Activated CD8-positive, alpha-beta memory T cell treated with anti-CD3 and anti-CD28 coated beads, Interleukin-2, amount 50 U/mL, for 1 hour (primary cell): Measurements from ENCODE around the gene STK32C.
"Not testable (repeated sequence)": the region's sequence is repeated elsewhere in the genome, so short reads cannot be mapped to it uniquely, and the experiment has no call there.

Experiments used
- DNase-seq: peaks from one replicate; pipeline ENCODE4 v3.0.0-alpha.2; 2020; ENCODE audit errors: extremely low read depth

Gene STK32C

DNA sequence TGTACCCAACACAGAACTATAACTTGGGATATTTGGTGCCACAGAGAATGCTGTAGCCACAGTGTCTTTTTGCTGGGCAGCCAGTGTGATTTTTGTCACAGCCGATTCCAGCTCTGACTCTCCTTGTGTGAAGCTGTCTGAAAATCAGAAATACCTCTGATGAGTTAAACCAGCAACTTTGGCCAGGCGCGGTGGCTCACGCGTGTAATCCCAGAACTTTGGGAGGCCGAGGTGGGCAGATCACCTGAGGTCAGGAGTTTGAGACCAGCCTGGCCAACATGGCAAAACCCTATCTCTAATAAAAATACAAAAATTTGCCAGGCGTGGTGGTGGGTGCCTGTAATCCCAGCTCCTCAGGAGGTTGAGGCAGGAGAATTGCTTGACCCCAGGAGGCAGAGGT, 30.1 kb upstream of the STK32C start:
- DNase-seq = not testable (repeated sequence)

- no peak for DNase-seq
These were observed 29.2 kb upstream of the STK32C start for GRCh38 chr10:132336919-132337407.

DNA sequence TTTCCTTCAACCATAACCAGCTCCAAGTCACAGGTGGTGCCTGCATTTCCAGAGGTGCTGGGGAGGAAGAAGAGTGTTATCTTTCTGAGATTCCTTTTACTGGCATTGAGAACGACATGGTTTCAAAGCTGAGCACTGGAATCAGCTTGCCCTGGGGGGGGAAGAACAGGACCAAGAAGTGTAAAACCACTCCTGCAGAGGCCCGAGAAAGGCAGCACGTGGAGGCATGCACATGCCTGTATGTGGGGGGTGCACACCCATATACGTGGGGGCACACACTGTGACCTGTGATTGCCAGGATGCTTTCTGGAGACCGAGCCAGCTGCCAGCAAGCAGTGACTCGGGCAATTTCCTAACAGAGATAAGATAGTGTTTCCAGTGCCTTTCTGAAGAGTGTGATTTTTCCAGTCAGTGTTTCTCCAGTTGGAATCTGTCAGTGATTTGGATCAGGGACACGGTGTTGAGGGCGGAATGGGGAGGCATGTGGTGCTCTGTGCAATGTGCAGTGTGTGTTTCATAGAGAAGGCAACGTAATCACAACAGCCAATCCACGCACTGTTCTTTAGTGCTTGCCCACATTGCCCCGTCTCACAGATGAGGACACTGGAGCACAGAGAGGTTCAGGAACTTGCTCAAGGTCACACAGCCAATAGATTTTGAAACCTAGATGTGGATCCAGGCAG, 28.5 kb upstream of the STK32C start:
- no peak for DNase-seq

- no peak for DNase-seq
These were observed 27.7 kb upstream of the STK32C start for GRCh38 chr10:132335189-132336063.

DNA sequence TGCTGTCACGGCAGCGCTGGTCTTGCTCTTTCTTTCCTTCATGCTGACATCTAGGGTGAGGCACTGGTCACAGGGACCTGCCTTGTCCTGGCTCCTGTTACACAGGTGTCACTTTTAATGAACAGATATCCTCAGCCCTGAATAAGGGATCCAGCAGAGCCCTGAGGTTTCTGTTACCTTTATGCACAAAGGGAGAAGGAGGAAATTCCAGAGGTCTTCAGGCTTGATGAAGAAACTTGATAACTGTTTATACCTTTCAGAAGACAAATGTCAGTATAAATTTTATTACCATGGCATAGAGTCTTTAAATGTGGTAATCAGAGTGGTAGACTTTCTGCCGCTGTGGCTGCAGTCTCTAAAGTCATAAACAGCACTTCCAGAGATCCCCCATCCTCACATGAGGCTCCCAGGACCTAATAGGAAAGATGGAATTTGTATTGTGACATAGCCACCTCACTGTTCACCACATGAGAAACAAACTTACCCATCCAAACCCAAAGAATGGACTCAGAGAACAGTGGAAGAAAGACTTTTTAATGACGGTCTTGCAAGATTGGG, 27.0 kb upstream of the STK32C start:
- DNase-seq = no peak

GRCh38 chr10:132333386-132333785, 25.6 kb upstream of the STK32C start:
- DNase-seq = no peak

GRCh38 chr10:132332433-132332754, 24.6 kb upstream of the STK32C start:
- no peak for DNase-seq

DNA sequence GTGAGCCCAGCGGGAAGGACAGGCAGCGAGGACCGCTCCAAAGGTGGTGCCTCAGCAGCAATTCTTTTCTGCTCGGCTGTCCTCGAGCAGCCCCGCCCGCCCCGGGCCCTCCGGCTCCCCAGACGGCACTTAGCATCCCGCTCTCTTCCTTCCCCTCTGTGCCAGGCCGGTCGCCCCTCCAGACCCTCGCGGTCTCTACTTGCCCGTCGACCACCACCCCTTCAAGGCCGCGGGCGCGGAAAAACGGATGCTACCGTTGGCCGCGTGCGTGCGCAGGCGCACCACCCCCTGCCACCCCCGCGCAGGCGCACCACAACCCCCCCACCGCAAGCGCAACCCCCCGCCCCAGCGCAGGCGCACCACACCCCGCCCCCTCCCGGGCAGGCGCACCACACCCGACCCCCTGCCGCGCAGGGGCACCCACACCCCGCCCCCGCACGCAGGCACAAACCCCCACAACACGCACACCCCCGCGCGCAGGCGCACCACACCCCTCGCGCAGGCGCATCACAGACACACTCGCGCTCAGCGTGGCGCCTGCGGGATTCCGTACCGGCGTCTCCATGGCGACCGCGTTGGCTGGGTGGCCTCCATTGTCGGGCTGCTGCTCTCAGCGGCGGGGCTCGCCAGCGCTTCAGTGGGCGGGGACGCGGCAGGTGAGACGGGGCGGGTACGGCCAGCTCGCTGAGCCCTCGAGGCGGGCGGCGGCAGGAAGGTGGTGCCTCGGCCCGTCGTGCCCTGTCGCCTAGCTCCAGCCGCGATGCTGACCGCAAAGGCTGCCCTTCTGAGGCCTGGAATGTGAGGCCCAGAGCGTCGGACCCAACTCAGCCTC, 24.1 kb upstream of the STK32C start, which contains the start of gene LRRC27:
Gene LRRC27 (plus strand): TSS at position 593 of the 832 bp plus-strand sequence. CDS start 1,332 bp downstream, outside the sequence.
- DNase-seq = peak; percentile 99

DNA sequence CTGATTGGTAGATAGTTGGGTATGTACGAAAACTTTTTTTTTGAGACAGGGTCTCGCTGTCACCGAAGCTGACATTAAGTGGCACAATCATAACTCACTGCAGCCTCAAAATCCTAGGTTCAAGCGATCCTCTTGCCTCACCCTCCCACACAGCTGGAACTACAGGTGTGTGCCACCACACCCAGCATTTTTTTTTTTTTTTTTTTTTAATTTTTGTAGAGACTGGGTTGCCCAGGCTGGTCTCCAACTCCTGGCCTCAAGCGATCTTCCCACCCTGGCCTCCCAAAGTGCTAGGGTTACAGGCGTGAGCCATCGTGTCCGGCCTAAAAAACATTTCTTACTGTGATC, 22.7 kb upstream of the STK32C start:
- DNase-seq = no peak

- DNase-seq = no peak
These were observed 22.1 kb upstream of the STK32C start for GRCh38 chr10:132329565-132330485.

DNA sequence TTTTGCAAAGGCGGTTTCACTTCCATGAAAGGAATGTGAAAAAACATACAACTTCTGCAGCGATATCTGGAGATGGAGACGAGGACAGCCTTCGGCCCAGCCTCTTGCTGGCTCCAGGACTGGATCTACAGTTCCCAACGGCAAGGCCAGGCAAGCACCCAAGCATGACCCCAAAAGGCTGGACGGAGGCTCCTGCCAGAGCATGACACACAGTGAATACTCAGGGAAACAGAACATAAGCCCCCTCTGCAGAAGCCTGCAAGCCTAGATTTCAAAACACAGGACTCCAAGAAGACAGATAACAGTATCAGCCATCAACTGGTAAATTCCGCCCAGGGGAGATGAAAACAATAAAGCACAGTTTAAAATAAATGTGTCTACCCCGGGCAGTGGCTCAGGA, 21.0 kb upstream of the STK32C start:
- no peak for DNase-seq

- no peak for DNase-seq
These were observed 20.4 kb upstream of the STK32C start for GRCh38 chr10:132328106-132328505.

DNA sequence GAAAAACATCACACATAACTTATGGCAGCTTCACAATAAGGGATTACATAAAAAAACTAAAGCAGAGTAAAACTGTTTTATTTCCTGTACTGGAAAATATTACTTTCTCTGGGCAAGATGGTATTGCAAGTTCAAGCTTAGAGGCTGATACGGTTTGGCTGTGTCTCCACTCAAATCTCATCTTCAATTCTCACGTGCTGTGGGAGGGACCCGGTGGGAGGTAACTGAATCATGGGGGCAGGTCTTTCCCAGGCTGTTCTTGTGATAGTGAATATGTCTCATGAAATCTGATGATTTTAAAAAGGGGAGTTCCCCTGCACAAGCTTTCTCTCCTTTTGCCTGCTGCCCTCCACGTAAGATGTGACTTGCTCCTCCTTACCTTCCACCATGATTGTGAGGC, 19.2 kb upstream of the STK32C start:
- DNase-seq = no peak

GRCh38 chr10:132326344-132326889, 18.7 kb upstream of the STK32C start:
- DNase-seq = no peak

DNA sequence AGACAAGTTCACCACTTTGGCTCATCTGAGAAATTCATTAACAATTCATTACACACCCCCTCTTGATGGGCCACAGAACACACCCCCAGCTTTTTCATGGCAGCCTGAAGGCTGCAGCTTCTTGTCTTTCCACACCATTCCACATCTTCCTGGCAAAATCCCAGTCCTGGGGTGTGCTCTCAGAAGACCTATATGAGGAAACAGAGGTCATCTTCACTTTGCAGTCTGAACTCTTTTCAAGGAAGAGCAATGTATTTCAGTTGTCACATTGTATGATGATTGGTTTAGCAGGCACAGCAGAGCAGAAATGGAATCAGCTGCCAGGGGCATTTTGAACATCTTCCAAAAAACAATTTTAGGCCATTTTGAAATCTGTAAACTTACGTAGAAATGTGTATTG, 16.4 kb upstream of the STK32C start:
- no peak for DNase-seq

DNA sequence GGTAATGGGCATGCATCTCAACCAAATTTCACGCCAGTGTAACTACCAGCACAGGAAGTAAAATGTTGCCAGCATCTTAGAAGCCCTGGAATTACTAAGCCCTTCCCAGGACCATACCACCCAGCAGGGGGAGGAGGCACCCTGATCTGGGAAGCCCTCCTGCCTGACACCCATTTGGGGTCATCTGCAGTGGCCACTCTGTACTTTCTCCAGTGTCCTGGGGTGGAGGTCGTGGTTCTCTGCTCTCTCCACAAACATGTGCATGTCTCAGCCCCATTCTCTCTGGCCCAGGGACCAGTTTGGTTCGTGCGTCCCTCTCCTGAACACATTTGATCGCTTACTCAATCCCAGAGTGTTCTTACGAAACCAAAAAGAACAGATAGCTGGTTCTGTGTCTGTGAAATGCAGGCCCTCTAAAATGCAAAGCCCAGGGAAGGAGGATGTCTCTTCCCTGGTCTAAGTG, 14.9 kb upstream of the STK32C start:
- DNase-seq = no peak

GRCh38 chr10:132321726-132322125, 14.0 kb upstream of the STK32C start:
- no peak for DNase-seq

- no peak for DNase-seq
These were observed 13.1 kb upstream of the STK32C start for GRCh38 chr10:132320654-132321469.

DNA sequence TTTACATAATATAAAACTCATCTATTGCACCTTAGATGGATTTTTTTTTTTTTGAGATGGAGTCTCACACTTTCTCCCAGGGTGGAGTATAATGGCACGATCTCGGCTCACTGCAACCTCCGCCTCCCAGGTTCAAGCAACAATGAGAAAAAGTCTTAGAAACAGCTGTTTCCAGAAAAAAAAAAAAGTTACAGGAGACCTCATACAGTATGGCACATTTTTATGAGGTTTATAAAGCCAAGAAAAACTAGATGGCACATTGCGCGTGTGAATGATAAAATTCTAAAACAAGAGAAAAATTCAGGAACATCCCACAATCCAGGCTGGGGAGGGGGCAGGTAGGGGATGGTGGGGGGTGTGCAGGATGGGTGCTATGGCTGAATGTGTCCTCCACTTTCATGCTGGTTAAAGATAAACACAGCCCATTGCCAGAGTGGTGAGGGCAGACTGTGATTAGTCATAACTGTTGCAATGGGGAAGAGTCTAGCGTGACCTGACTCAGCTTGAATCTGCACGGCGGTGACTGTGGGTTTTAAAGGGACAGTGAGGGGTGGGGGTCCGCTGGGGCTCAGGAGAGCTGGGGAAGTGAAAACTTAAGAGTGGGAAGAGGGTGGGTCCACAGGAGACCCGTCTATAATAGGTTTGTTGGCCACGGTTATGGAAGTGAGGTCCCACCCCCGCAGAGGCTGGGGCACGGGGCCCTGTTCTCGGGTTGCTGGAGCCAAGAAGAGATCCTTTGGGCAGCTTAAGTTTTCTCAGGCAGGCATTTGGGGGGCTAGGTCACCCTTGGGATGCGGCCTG, 12.3 kb upstream of the STK32C start:
- DNase-seq = no peak
